HG03520 (cell line): ENCODE results near the gene DYNLRB1.

Experiments
- ATAC-seq: cut with Tn5 transposase; IDR thresholded peaks from one replicate; pipeline ENCODE4 v1.9.1; 2021; ENCODE audit warnings: mild to moderate bottlenecking, moderate library complexity; ENCODE audit not compliant: unreplicated experiment

The DYNLRB1 gene

GRCh38 chr20:34532756-34533155 lies 16.5 kb downstream of the DYNLRB1 start:
- ATAC-seq, result no peak

GRCh38 chr20:34534391-34535165 lies 18.4 kb downstream of the DYNLRB1 start:
- no peak for ATAC-seq

- no peak for ATAC-seq
These were observed 19.1 kb downstream of the DYNLRB1 start for GRCh38 chr20:34535301-34535840.

- ATAC-seq, result no peak
These were observed 19.6 kb downstream of the DYNLRB1 start for GRCh38 chr20:34535857-34536256.

- ATAC-seq, result no peak
These were observed 20.7 kb downstream of the DYNLRB1 start for GRCh38 chr20:34536798-34537394.

- no peak for ATAC-seq
These were observed 21.4 kb downstream of the DYNLRB1 start for GRCh38 chr20:34537651-34538050.

- ATAC-seq, result no peak
These were observed 22.5 kb downstream of the DYNLRB1 start for GRCh38 chr20:34538671-34539123.

- no peak for ATAC-seq
These were observed 23.5 kb downstream of the DYNLRB1 start for GRCh38 chr20:34539756-34540155.

- ATAC-seq, result no peak
These were observed 24.5 kb downstream of the DYNLRB1 start for GRCh38 chr20:34540596-34541263.

- no peak for ATAC-seq
These were observed 25.2 kb downstream of the DYNLRB1 start for GRCh38 chr20:34541264-34541901.

GRCh38 chr20:34541917-34542316 lies 25.7 kb downstream of the DYNLRB1 start:
- ATAC-seq, result no peak

GRCh38 chr20:34542439-34542838 lies 26.2 kb downstream of the DYNLRB1 start:
- no peak for ATAC-seq

- ATAC-seq, result no peak
These were observed 27.3 kb downstream of the DYNLRB1 start for GRCh38 chr20:34543463-34544056.

- no peak for ATAC-seq
These were observed 28.0 kb downstream of the DYNLRB1 start for GRCh38 chr20:34544109-34544796.

GRCh38 chr20:34546751-34547181 lies 30.5 kb downstream of the DYNLRB1 start:
- ATAC-seq, result no peak

GRCh38 chr20:34547844-34548613 lies 31.8 kb downstream of the DYNLRB1 start:
- ATAC-seq, result no peak

- ATAC-seq, result no peak
These were observed 33.2 kb downstream of the DYNLRB1 start for GRCh38 chr20:34549291-34549928.

GRCh38 chr20:34549929-34550305 lies 33.7 kb downstream of the DYNLRB1 start:
- ATAC-seq, result no peak

GRCh38 chr20:34552569-34552968 lies 36.3 kb downstream of the DYNLRB1 start:
- ATAC-seq, result no peak
